Measurements from ENCODE around the gene RHCG. TPM values are rescaled to one million over a fixed set of nuclear protein-coding genes. Genes with fewer than 3 reads are reported as not detected.

Gene RHCG
- total and polyA plus RNA-seq, 10 donors = 0.23 to 1.6 (median 0.30) TPM; not detected in 7

GRCh38 chr15:89498574-89498906 lies 2.2 kb upstream of the RHCG start:
- H3K27ac ChIP-seq = no peak overlapping the region
- H3K36me3 ChIP-seq = no peaks in the 10 kb centered on the region
- H3K4me1 ChIP-seq = peaks cover 9 to 16% (median 10%) of the 10 kb centered on the region in 6 donors
- no peaks in the 10 kb centered on the region for H3K9me3 ChIP-seq
- TF ChIP-seq POLR2AphosphoS5 (IDR thresholded peaks at IDR 0.05) (no peak), CTCF (IDR thresholded peaks at IDR 0.05 in 8 of 11, conservative IDR thresholded peaks at IDR 0.05 in 3 of 11) (no peak), POLR2A (IDR thresholded peaks at IDR 0.05) (no peak)
- 81 to 94% (median 93%) methylated on average over 2 of the region's 2 CpGs for WGBS, 5 donors
- intact Hi-C loops (cut with DNase I; ENCODE audit: low total_unique reads) = no loop called here
- H3K4me3 ChIP-seq = no peak overlapping the region
- peak; percentile 13 for DNase-seq
- peaks cover 0 to 96% (median 29%) of the 10 kb centered on the region in 7 donors for H3K27me3 ChIP-seq (replicated peaks in 1 of 7)

- Histone ChIP-seq H3K27me3 (replicated peaks in 1 of 7) (peaks cover 0 to 93% (median 32%) of the 10 kb centered on the region in 7 donors), H3K4me3 (no peak overlapping the region), H3K9me3 (no peaks in the 10 kb centered on the region), H3K27ac (no peak overlapping the region), H3K4me1 (peaks cover 9 to 16% (median 10%) of the 10 kb centered on the region in 6 donors), H3K36me3 (no peaks in the 10 kb centered on the region)
- TF ChIP-seq POLR2A (IDR thresholded peaks at IDR 0.05) = no peak
- TF ChIP-seq POLR2AphosphoS5 (IDR thresholded peaks at IDR 0.05) = no peak
- no peak for TF ChIP-seq CTCF (IDR thresholded peaks at IDR 0.05 in 8 of 11, conservative IDR thresholded peaks at IDR 0.05 in 3 of 11)
- WGBS, 5 donors = 56 to 76% (median 65%) methylated on average over 1 of the region's 1 CpG
- DNase-seq = no peak
- intact Hi-C loops (cut with DNase I; ENCODE audit: low total_unique reads) = no loop called here
These were observed 848 bp upstream of the RHCG start for GRCh38 chr15:89497231-89497630.

GRCh38 chr15:89495638-89496145 lies 691 bp downstream of the RHCG start:
- DNase-seq = no peak
- H3K27me3 ChIP-seq (replicated peaks in 1 of 7) = peaks cover 0 to 96% (median 40%) of the 10 kb centered on the region in 7 donors
- H3K36me3 ChIP-seq = no peaks in the 10 kb centered on the region
- 55 to 61% (median 58%) methylated on average over 10 of the region's 10 CpGs for WGBS, 5 donors
- H3K4me1 ChIP-seq = peaks cover 9 to 16% (median 10%) of the 10 kb centered on the region in 6 donors
- no peak overlapping the region for H3K27ac ChIP-seq
- H3K4me3 ChIP-seq = peak overlapping the region in 1 of 8 donors; percentile 62
- intact Hi-C loops (cut with DNase I; ENCODE audit: low total_unique reads) = no loop called here
- TF ChIP-seq POLR2A (IDR thresholded peaks at IDR 0.05) (no peak), CTCF (IDR thresholded peaks at IDR 0.05 in 8 of 11, conservative IDR thresholded peaks at IDR 0.05 in 3 of 11) (no peak), POLR2AphosphoS5 (IDR thresholded peaks at IDR 0.05) (no peak)
- no peaks in the 10 kb centered on the region for H3K9me3 ChIP-seq

- H3K9me3 ChIP-seq = no peaks in the 10 kb centered on the region
- H3K4me3 ChIP-seq = no peak overlapping the region
- intact Hi-C loops (cut with DNase I; ENCODE audit: low total_unique reads) = no loop called here
- TF ChIP-seq POLR2AphosphoS5 (IDR thresholded peaks at IDR 0.05) = no peak
- no peak for TF ChIP-seq POLR2A (IDR thresholded peaks at IDR 0.05)
- peak in 5 of 11 experiments; percentile 13 to 52 (median 40) for TF ChIP-seq CTCF (IDR thresholded peaks at IDR 0.05 in 8 of 11, conservative IDR thresholded peaks at IDR 0.05 in 3 of 11)
- DNase-seq = no peak
- H3K36me3 ChIP-seq = no peaks in the 10 kb centered on the region
- H3K4me1 ChIP-seq = peaks cover 9 to 16% (median 10%) of the 10 kb centered on the region in 6 donors
- H3K27me3 ChIP-seq (replicated peaks in 1 of 7) = peaks cover 0 to 96% (median 40%) of the 10 kb centered on the region in 7 donors
- 78 to 83% (median 81%) methylated on average over 7 of the region's 7 CpGs for WGBS, 5 donors
- H3K27ac ChIP-seq = no peak overlapping the region
These were observed 1.3 kb downstream of the RHCG start for GRCh38 chr15:89494941-89495637.

Data from spleen (tissue), 11 donors.